ENCODE results near the gene GPR3.

DNA sequence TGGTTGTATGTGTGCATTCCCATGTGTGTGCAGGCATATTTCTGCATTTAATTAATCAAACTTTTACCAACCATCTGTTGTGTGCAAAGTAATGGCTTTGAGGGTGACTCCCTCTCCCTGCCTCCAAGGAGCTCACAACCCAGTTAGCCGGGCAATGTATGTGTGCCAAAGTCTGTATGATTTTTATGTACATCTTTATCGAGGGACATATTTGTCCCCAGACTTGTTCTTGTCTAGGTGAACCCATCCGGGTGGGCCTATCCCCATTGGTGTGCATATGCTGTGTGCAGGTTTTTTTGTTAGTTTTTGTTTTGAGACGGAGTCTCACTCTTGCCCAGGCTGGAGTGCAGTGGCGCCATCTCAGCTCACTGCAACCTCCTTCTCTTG lies 48.8 kb upstream of the GPR3 start:
- TF ChIP-seq POLR2A (IDR thresholded peaks at IDR 0.05; ENCODE audit: low read length) (no peak), KDM5A (IDR thresholded peaks at IDR 0.05) (no peak), MAZ (IDR thresholded peaks at IDR 0.05; ENCODE audit: borderline replicate concordance, low read depth, low read length) (no peak)
- TF ChIP-seq, protein P1, sequence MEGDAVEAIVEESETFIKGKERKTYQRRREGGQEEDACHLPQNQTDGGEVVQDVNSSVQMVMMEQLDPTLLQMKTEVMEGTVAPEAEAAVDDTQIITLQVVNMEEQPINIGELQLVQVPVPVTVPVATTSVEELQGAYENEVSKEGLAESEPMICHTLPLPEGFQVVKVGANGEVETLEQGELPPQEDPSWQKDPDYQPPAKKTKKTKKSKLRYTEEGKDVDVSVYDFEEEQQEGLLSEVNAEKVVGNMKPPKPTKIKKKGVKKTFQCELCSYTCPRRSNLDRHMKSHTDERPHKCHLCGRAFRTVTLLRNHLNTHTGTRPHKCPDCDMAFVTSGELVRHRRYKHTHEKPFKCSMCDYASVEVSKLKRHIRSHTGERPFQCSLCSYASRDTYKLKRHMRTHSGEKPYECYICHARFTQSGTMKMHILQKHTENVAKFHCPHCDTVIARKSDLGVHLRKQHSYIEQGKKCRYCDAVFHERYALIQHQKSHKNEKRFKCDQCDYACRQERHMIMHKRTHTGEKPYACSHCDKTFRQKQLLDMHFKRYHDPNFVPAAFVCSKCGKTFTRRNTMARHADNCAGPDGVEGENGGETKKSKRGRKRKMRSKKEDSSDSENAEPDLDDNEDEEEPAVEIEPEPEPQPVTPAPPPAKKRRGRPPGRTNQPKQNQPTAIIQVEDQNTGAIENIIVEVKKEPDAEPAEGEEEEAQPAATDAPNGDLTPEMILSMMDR (IDR thresholded peaks at IDR 0.05) = no peak
- TF ChIP-seq, protein P2, sequence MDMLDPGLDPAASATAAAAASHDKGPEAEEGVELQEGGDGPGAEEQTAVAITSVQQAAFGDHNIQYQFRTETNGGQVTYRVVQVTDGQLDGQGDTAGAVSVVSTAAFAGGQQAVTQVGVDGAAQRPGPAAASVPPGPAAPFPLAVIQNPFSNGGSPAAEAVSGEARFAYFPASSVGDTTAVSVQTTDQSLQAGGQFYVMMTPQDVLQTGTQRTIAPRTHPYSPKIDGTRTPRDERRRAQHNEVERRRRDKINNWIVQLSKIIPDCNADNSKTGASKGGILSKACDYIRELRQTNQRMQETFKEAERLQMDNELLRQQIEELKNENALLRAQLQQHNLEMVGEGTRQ (IDR thresholded peaks at IDR 0.05) = no peak

All from A549 (cell line).